Smooth muscle cell of the brain vasculature (primary cell): ENCODE data around the gene LPAR3.

Experiments
- DNase-seq: peaks from one replicate; pipeline ENCODE4 v3.0.0-alpha.2; 2012; ENCODE audit warnings: low read depth, low spot score

Gene LPAR3

GRCh38 chr1:84857906-84858305 lies 35.1 kb downstream of the LPAR3 start:
- no peak for DNase-seq

DNA sequence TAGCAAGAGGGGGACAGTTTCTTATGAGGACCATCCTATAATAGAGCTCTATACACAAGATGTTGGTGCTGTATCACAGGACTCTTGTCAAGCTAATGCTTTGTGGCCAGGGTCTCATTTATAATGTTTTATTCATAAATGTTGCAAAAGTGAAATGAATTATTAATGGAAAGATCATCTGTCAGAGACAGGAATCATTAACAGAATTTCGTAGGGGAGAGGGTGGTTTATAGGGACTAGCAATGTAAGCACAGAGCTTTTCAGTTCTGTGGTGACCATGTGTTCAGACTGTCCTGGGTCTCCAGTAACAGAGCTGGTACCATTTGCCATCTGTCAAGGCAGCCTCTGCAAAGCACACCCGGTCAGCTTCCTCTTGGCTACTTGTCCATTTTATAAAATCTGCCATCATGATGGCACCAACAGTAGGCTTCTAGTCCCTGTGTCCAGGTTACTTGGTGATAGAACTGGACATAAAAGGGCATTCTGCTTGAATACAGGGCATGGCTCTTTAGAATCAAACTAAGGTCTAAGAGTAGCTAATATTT lies 36.2 kb downstream of the LPAR3 start:
- no peak for DNase-seq

- no peak for DNase-seq
These were observed 37.0 kb downstream of the LPAR3 start for GRCh38 chr1:84855691-84856630.

DNA sequence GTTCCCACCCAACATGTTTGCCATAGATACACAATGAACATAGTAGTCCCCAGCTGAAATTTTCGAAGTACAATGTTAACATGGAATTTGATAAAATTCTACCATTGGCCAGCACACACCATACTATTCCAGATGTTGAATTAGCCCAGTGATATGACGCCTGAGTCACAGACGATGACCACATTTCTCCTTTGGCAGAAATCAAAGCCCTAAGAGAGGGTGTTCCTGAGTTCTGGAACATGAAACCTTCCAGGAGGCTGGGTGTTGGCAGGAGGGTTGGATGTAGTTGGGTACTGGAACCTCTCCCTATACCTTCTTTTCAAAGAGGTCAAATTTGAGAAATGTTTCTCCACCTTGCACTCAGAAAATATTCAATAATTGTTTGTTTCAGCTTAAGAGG lies 37.8 kb downstream of the LPAR3 start:
- no peak for DNase-seq

DNA sequence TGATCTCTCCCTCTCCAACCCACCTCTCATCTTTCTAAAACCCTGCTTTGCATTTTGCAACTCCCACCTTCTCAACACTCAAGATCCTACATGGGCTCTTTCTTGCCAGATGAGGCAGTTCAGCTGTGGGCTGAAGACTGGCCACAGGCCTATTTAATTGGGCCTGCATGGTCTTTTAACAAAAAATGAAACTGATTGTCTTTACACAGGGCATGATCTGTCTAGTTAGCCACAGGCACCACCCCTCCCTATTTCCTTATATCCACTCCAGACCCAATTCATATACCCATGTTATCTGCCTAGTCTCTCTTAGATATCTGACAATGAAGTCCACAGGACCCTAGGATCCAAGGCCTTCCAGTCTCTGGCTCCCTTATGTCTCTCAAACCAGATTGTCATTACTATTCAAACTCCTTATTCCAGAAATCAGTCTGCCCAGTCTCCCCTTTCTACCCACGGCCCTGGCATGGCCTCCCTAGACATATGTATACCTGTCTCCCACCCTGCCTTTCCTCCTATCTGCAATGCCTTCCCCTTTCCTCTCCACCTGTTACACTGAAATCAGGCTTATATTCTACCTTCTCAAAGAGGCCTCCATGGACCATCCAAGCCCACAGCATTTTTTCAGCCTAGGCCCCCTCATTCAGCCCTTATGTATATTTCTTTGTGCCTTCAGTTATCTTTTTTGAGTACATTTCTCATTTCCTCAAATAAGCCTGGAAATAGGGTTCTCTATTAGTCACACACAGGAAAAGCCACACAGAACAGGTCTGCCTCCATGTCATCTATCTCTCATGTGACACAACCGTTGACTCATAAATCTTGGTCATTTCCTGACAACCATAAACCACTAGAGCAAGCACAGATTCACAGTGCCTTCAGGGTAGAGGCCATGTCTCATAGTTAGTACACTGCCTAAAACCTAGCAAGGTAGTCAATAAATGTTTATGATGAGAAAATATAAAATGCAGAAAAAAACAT lies 39.0 kb downstream of the LPAR3 start:
- no peak for DNase-seq

DNA sequence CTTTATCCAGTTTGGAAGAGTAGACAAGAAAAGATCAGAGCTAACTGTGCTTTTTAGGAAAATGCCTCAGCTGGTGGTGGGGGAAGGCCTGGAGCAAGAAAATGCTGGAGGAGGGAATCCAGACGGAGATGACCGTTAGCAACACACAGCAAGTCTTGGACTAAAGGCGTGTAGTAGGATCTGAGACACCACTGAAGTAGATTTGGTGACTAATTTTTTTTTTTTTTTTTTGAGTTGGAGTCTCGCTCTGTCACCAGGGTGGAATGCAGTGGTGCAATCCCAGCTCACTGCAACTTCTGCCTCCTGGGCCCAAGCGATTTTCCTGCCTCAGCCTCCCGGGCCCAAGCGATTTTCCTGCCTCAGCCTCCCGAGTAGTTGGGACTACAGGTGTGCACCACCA lies 41.2 kb downstream of the LPAR3 start:
- DNase-seq = no peak

GRCh38 chr1:84849357-84849975 lies 43.5 kb downstream of the LPAR3 start:
- DNase-seq = no peak

DNA sequence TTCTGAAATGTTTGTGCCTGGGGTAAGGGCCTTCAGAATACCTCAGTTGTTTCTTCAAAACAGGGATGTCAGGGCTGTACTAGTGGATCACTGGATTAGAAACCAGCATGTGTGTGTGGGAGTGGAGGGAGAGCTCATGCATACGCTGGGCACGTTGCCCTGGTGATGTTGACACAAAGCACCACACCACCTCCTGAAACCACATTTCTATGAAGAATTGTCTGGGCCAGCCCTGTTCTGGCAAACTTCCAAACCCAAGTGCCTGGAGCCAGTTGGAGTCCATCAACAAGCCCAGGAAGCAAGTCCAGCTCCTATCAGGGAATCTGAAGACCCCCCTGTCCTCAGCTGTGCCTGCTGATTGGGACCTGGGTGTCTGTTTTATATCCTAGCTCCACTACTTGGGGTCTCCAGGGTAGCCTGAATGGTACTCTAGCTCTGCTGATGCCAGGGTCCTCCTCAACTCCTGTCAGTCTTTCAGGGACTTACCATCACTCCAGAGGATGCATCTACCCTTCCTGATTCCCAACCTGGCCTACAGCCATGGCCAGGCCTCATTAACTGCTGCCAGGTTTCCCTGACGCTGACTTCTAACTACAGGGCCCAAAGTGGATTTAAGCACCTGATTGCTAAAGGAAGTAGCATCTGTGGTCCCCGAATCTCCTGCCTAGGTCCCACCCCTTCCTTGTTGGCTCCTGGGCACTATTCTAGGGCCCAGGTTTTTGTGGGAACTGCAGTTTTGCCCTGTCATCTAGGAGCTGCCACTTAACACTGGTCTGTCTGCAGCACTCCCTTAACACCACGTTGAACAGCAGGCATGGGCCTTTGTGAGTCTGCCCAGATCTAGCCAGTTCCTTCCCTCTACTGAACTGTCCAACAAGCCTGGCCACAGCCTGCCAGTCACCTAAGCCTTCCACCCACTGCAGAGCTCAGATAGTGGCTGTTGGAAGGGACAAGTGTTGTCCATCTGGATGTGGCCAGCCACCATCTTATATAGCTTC lies 45.5 kb downstream of the LPAR3 start:
- peak; percentile 85 for DNase-seq

GRCh38 chr1:84846387-84846786 lies 46.6 kb downstream of the LPAR3 start:
- no peak for DNase-seq

DNA sequence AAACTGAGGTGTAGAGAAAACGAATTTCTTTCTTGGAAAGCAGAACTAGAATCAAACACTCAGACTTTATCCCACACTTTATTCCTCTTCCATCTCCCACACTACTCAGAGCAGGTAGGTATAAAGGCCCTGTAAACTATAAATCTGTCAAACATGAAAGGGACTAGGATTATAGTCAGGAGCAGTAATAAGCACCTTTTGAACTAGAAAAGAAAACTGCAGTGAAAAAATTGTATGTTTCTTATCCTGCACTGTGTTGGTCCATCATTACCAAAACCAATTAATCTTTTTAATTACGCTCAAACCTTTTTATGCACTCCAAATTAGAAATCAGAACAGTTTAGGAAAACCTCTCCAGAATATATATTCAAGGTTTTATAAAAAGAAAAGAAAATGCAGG lies 47.6 kb downstream of the LPAR3 start:
- DNase-seq = no peak

- DNase-seq = no peak
These were observed 48.9 kb downstream of the LPAR3 start for GRCh38 chr1:84844094-84844493.

DNA sequence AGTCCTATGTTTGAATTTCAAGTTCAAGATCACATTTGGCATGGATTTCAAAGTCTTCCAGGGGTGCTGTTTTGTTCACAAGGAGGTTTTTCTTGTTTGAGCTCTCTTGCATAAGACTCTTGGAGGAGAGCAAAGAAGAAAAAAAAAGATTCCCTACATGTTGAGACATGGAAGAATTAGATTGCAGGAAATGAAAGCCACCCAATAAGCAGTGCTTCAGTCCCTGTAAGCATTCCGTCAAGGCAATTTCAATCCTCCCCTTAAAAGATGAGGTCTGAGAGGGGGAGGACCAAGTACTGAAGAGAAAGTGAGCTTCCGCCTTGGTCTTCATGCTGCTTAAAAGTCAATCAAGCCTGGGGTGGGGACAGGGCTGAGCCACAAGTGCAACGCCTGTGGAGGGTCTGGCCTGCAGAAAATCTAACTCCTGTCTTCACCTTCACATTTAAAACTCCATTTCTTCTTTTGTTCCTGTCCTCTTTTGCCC lies 50.2 kb downstream of the LPAR3 start:
- DNase-seq = no peak

- no peak for DNase-seq
These were observed 51.0 kb downstream of the LPAR3 start for GRCh38 chr1:84841971-84842370.

- no peak for DNase-seq
These were observed 52.7 kb downstream of the LPAR3 start for GRCh38 chr1:84840346-84840745.

- no peak for DNase-seq
These were observed 53.5 kb downstream of the LPAR3 start for GRCh38 chr1:84839544-84839943.

GRCh38 chr1:84836145-84836544 lies 56.9 kb downstream of the LPAR3 start:
- DNase-seq = no peak

DNA sequence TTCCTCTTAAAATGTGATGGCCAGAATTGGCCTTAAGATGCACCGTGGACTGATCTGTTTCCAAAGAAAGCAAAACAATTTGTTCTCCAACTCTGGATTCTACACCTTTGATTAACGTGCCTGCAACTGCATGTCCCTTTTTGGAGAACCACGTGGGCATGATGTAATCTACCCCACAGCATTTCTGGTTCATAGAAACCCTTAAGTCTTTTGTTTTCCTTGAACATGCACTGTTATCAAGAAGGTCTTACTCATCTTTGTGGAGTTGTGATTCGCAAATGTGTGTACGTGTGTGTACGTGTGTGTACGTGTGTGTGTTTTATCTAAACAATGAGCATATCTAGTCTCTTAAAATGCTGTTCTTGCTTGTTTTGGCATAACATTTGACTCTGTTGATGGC lies 57.8 kb downstream of the LPAR3 start:
- DNase-seq = no peak

- DNase-seq = no peak
These were observed 58.5 kb downstream of the LPAR3 start for GRCh38 chr1:84834419-84835064.

- DNase-seq = no peak
These were observed 59.8 kb downstream of the LPAR3 start for GRCh38 chr1:84833194-84833593.

DNA sequence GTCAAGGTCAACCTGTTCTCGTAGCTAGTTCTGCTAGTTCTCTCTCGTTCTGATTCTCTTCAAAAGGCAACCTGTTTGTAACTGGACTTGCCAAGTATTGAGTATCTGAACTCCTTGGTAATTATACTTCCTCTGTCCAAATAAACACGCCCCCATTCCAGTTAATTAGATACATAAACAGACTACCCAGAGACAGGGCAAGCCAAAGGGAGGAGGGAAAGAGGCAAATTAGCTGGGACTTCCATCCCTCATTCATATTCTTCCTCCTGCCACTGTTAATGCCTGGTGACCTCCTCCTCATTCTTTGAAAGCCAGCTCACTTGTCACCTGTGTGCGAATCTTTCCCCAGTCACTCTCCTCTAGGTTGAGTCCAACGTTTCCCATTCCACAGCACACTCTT lies 62.9 kb downstream of the LPAR3 start:
- no peak for DNase-seq
